Breast epithelium (tissue), 4 donors: ENCODE results near the gene PRKN. TPM values are rescaled to one million over a fixed set of nuclear protein-coding genes. Genes with fewer than 3 reads are reported as not detected.

Source experiments
- DNase-seq, 2 donors: peaks; one replicate each; pipeline ENCODE4 v3.0.0-alpha.2; 2019; ENCODE audit warnings: low spot score in 2 of 2
- H3K27ac ChIP-seq, 2 donors: fragments of 200-600 bp; sonication (generic) in 1 of 2; one replicate each; pipeline ENCODE4 v1.5.1; 2016 to 2019; ENCODE audit warnings: mild to moderate bottlenecking in 1 of 2
- H3K27me3 ChIP-seq, 2 donors: fragments of 200-600 bp; sonication (generic) in 1 of 2; one replicate each; pipeline versions ENCODE4 v1.5.1 to v1.6.0; 2017 to 2019; ENCODE audit warnings: control low read depth in 1 of 2, mild to moderate bottlenecking in 1 of 2
- H3K36me3 ChIP-seq: fragments of 200-600 bp; one replicate; pipeline ENCODE4 v1.5.1; 2019
- H3K4me1 ChIP-seq, 2 donors: fragments of 200-600 bp; sonication (generic); one replicate each; pipeline ENCODE4 v1.5.1; 2016 to 2019; ENCODE audit warnings: control low read depth in 1 of 2
- H3K4me3 ChIP-seq, 3 donors: fragments of 200-600 bp; sonication (generic); 1 replicate in 2 of 3; 2 replicates in 1 of 3; pipeline ENCODE4 v1.5.1; 2016 to 2019; ENCODE audit warnings: mild to moderate bottlenecking in 3 of 3, moderate library complexity in 2 of 3
- H3K9me3 ChIP-seq, 2 donors: fragments of 200-600 bp; sonication (generic) in 1 of 2; one replicate each; pipeline ENCODE4 v1.5.1; 2016 to 2019; ENCODE audit warnings: control low read depth in 1 of 2
- CTCF ChIP-seq, 3 donors: fragments of 450-650 bp; IDR thresholded peaks; one replicate each; pipeline ENCODE4 v1.5.1; 2016 to 2017; ENCODE audit warnings: antibody characterized with exemption in 3 of 3, mild to moderate bottlenecking in 3 of 3, moderate library complexity in 3 of 3
- POLR2A ChIP-seq: fragments of 450-650 bp; IDR thresholded peaks from one replicate; pipeline ENCODE4 v1.6.1; 2016; ENCODE audit warnings: antibody characterized with exemption, mild to moderate bottlenecking, moderate library complexity
- POLR2AphosphoS5 ChIP-seq, 3 donors: sonication (generic); formaldehyde crosslinking; IDR thresholded peaks; one replicate each; pipeline ENCODE4 v1.6.1; 2017; ENCODE audit warnings: antibody characterized with exemption in 3 of 3
- intact Hi-C: fragments of 100-400 bp; cut with DNase I; formaldehyde crosslinking; loops from one replicate; pipeline ENCODE4 v1.15.1; 2023; ENCODE audit warnings: low total_unique reads
- total RNA-seq, 3 donors: library from RNA; depleted of rRNA; stranded (reverse); fragments of >200 nt; gene quantifications; one replicate each; pipeline ENCODE4 v1.1.0, GENCODE V29; 2016

The PRKN gene
- total RNA-seq, 3 donors from 2014 or later, result 7.2 to 19.0 (median 11.2) TPM

DNA sequence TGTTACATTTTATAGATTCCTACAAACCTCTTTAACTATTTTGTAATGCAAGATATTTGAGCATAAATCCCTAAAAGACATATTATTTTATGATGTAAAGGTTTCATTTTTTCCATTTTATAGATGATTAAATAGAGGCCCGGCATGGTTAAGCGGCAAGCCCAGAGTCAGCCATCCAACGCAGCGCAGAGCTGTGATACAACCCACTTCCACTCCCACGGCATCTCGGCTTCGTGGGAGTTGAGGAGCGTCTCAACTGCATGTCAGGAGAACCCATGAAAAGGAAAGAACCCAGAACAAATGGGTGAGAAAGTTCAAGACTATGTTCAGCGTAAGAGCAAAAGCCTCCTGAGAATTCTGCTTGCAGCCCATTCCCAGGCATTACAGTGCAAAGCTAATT is 488.2 kb downstream of the PRKN start:
- Histone ChIP-seq H3K9me3 (no peaks in the 10 kb centered on the region), H3K4me3 (no peak overlapping the region), H3K36me3 (no peaks in the 10 kb centered on the region), H3K27me3 (no peaks in the 10 kb centered on the region), H3K4me1 (no peaks in the 10 kb centered on the region), H3K27ac (no peak overlapping the region)
- TF ChIP-seq POLR2A, result no peak
- no peak for TF ChIP-seq CTCF (IDR thresholded peaks at IDR 0.05)
- no peak for TF ChIP-seq POLR2AphosphoS5 (IDR thresholded peaks at IDR 0.05)
- intact Hi-C loops, result no loop called here
- no peak for DNase-seq

DNA sequence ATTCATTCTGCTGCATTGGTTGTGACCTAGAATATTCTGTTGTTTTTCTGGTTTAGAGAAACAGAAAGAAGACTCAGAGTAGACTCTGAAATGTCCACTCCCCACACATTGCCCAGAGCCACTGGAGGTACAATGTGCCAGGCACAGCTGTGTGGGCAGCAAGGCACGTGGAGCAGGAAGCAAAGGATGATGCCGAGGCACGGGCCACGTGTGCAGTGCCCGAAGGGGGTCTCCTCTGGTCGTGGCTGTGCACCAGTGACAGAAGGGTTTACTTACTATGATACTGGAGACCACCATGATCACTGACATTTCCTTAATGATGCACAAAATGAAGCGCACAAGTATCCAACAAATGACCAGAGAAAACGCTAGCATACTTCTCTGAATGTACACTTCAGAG is 488.9 kb downstream of the PRKN start:
- Histone ChIP-seq H3K27me3 (no peaks in the 10 kb centered on the region), H3K27ac (no peak overlapping the region), H3K36me3 (no peaks in the 10 kb centered on the region), H3K4me1 (no peaks in the 10 kb centered on the region), H3K4me3 (no peak overlapping the region), H3K9me3 (no peaks in the 10 kb centered on the region)
- DNase-seq, result no peak
- intact Hi-C loops, result no loop called here
- TF ChIP-seq POLR2AphosphoS5 (IDR thresholded peaks at IDR 0.05), result no peak
- no peak for TF ChIP-seq POLR2A

- H3K9me3 ChIP-seq, result no peaks in the 10 kb centered on the region
- no peaks in the 10 kb centered on the region for H3K36me3 ChIP-seq
- H3K27me3 ChIP-seq, result no peaks in the 10 kb centered on the region
- DNase-seq, result no peak
- no peaks in the 10 kb centered on the region for H3K4me1 ChIP-seq
- TF ChIP-seq POLR2AphosphoS5 (IDR thresholded peaks at IDR 0.05) (no peak), CTCF (IDR thresholded peaks at IDR 0.05) (no peak), POLR2A (no peak)
- H3K4me3 ChIP-seq, result no peak overlapping the region
- intact Hi-C loops, result no loop called here
- H3K27ac ChIP-seq, result no peak overlapping the region
These were observed 490.2 kb downstream of the PRKN start for GRCh38 chr6:162237331-162237730.

DNA sequence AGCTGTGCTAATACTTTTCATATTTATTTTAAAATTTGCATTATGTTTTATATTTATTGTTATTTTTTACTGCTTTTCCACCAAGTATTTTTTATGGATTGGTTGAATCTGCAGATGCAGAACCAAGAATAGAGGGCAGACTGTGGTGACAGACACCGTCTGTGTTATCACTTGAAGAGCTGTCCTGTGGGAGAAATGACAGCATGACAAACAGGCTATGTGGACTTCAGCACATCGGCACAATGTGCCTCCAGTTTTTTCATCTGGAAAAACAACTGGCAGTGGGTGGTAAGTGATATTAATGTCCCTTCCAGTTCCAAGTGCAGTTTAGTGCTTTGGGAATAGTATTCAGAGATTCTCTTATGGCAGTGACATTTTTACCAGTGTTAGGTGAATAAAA is 492.9 kb downstream of the PRKN start:
- Histone ChIP-seq H3K4me1 (no peaks in the 10 kb centered on the region), H3K9me3 (no peaks in the 10 kb centered on the region), H3K36me3 (no peaks in the 10 kb centered on the region), H3K27ac (no peak overlapping the region), H3K4me3 (no peak overlapping the region), H3K27me3 (no peaks in the 10 kb centered on the region)
- TF ChIP-seq POLR2AphosphoS5 (IDR thresholded peaks at IDR 0.05), result no peak
- TF ChIP-seq CTCF (IDR thresholded peaks at IDR 0.05), result no peak
- no peak for TF ChIP-seq POLR2A
- intact Hi-C loops, result loop anchor here (2.0 kb wide), 1 partner anchor 66 kb away; no protein-coding TSS in a partner anchor
- no peak for DNase-seq

- Histone ChIP-seq H3K27ac (no peak overlapping the region), H3K27me3 (no peaks in the 10 kb centered on the region), H3K36me3 (no peaks in the 10 kb centered on the region), H3K4me3 (no peak overlapping the region), H3K9me3 (no peaks in the 10 kb centered on the region), H3K4me1 (no peaks in the 10 kb centered on the region)
- DNase-seq, result no peak
- TF ChIP-seq POLR2A (no peak), POLR2AphosphoS5 (IDR thresholded peaks at IDR 0.05) (no peak), CTCF (IDR thresholded peaks at IDR 0.05) (no peak)
- intact Hi-C loops, result no loop called here
These were observed 497.3 kb downstream of the PRKN start for GRCh38 chr6:162230147-162230752.
